MM.1S (cell line): Measurements from ENCODE around the gene LBH.

Experiments
- DNase-seq: peaks from one replicate; pipeline ENCODE4 v3.0.0-alpha.2; 2015
- H2AFZ ChIP-seq: fragments of 300-600 bp; sonication (generic); 2 replicates; pipeline ENCODE4 v1.6.0; 2016; ENCODE audit warnings: antibody characterized with exemption, low read length
- H3F3A ChIP-seq: fragments of 300-600 bp; sonication (generic); 2 replicates; pipeline ENCODE4 v1.6.1; 2016; ENCODE audit warnings: mild to moderate bottlenecking, antibody characterized with exemption, low read length, moderate library complexity, mixed read lengths; ENCODE audit not compliant: insufficient read depth
- H3K27ac ChIP-seq: fragments of 300-600 bp; sonication (generic); 2 replicates; pipeline ENCODE4 v1.5.1; 2016; ENCODE audit warnings: mild to moderate bottlenecking, low read length
- H3K27me3 ChIP-seq: fragments of 300-600 bp; sonication (generic); replicated peaks from 2 replicates; pipeline ENCODE4 v1.6.0; 2016; ENCODE audit warnings: low read length; ENCODE audit not compliant: insufficient read depth
- H3K36me3 ChIP-seq: fragments of 300-600 bp; sonication (generic); replicated peaks from 2 replicates; pipeline ENCODE4 v1.6.1; 2016; ENCODE audit warnings: mild to moderate bottlenecking, low read length, mixed read lengths; ENCODE audit not compliant: insufficient read depth
- H3K4me1 ChIP-seq: fragments of 300-600 bp; sonication (generic); 2 replicates; pipeline ENCODE4 v1.6.1; 2016; ENCODE audit warnings: low read length, mixed read lengths
- H3K4me2 ChIP-seq: fragments of 300-600 bp; sonication (generic); 2 replicates; pipeline ENCODE4 v1.6.0; 2016; ENCODE audit warnings: low read depth, low read length
- H3K4me3 ChIP-seq: fragments of 300-600 bp; sonication (generic); 2 replicates; pipeline ENCODE4 v1.5.1; 2016; ENCODE audit warnings: low read length, mixed read lengths
- H3K79me2 ChIP-seq: fragments of 300-600 bp; sonication (generic); 2 replicates; pipeline ENCODE4 v1.6.1; 2016; ENCODE audit warnings: mixed run types, low read length, mixed read lengths
- H3K9ac ChIP-seq: fragments of 300-600 bp; sonication (generic); 2 replicates; pipeline ENCODE4 v1.6.1; 2016; ENCODE audit warnings: low read length, mixed read lengths
- H3K9me2 ChIP-seq: fragments of 300-600 bp; sonication (generic); replicated peaks from 2 replicates; pipeline ENCODE4 v1.6.1; 2016; ENCODE audit warnings: mild to moderate bottlenecking, low read length, mixed read lengths; ENCODE audit not compliant: insufficient read depth
- H3K9me3 ChIP-seq: fragments of 300-600 bp; sonication (generic); replicated peaks from 2 replicates; pipeline ENCODE4 v1.6.1; 2016; ENCODE audit warnings: mild to moderate bottlenecking, low read length, mixed read lengths; ENCODE audit not compliant: insufficient read depth
- H4K20me1 ChIP-seq: fragments of 300-600 bp; sonication (generic); 2 replicates; pipeline ENCODE4 v1.6.1; 2016; ENCODE audit warnings: mild to moderate bottlenecking, low read length, moderate library complexity, mixed read lengths; ENCODE audit not compliant: insufficient read depth
- CTCF ChIP-seq: fragments of 300-600 bp; sonication (generic); IDR thresholded peaks from 2 replicates; pipeline ENCODE4 v1.5.1; 2016; ENCODE audit warnings: antibody characterized with exemption, low read length, mixed read lengths
- EZH2 ChIP-seq: fragments of 300-600 bp; sonication (generic); optimal IDR thresholded peaks from 2 replicates; pipeline ENCODE3; 2017; ENCODE audit warnings: low read depth, mild to moderate bottlenecking, antibody characterized with exemption, low read length, mixed read lengths
- EZH2phosphoT487 ChIP-seq: fragments of 300-600 bp; sonication (generic); IDR thresholded peaks from 2 replicates; pipeline ENCODE4 v1.6.1; 2018; ENCODE audit warnings: antibody characterized with exemption, low read length

Gene LBH

GRCh38 chr2:30265052-30266015 lies 34.0 kb downstream of the LBH start:
- H3K79me2 ChIP-seq = no peaks in the 10 kb centered on the region
- H3K4me2 ChIP-seq = no peak overlapping the region
- H4K20me1 ChIP-seq = no peaks in the 10 kb centered on the region
- H3K4me3 ChIP-seq = no peak overlapping the region
- no peaks in the 10 kb centered on the region for H3K27me3 ChIP-seq
- no peaks in the 10 kb centered on the region for H3K9me2 ChIP-seq
- H2AFZ ChIP-seq = no peak overlapping the region
- no peaks in the 10 kb centered on the region for H3K9me3 ChIP-seq
- H3K36me3 ChIP-seq = no peaks in the 10 kb centered on the region
- peaks cover 10% of the 10 kb centered on the region for H3K4me1 ChIP-seq
- no peak overlapping the region for H3K27ac ChIP-seq
- H3F3A ChIP-seq = no peaks in the 10 kb centered on the region
- H3K9ac ChIP-seq = no peak overlapping the region
- no peak for DNase-seq
- TF ChIP-seq CTCF (no peak), EZH2phosphoT487 (no peak), EZH2 (no peak)

GRCh38 chr2:30266051-30266621 lies 34.8 kb downstream of the LBH start:
- Histone ChIP-seq H3K9ac (no peak overlapping the region), H3F3A (no peaks in the 10 kb centered on the region), H3K9me2 (no peaks in the 10 kb centered on the region), H4K20me1 (no peaks in the 10 kb centered on the region), H3K79me2 (no peaks in the 10 kb centered on the region), H3K4me3 (no peak overlapping the region), H3K36me3 (no peaks in the 10 kb centered on the region), H3K9me3 (no peaks in the 10 kb centered on the region), H3K4me2 (no peak overlapping the region), H3K4me1 (peaks cover 10% of the 10 kb centered on the region), H3K27ac (no peak overlapping the region), H3K27me3 (no peaks in the 10 kb centered on the region), H2AFZ (no peak overlapping the region)
- TF ChIP-seq EZH2 (no peak), EZH2phosphoT487 (no peak), CTCF (no peak)
- no peak for DNase-seq

- no peaks in the 10 kb centered on the region for H3F3A ChIP-seq
- H3K9me2 ChIP-seq = no peaks in the 10 kb centered on the region
- no peaks in the 10 kb centered on the region for H3K27me3 ChIP-seq
- H2AFZ ChIP-seq = no peak overlapping the region
- no peaks in the 10 kb centered on the region for H3K9me3 ChIP-seq
- H3K4me2 ChIP-seq = no peak overlapping the region
- no peak overlapping the region for H3K9ac ChIP-seq
- H3K27ac ChIP-seq = no peak overlapping the region
- H3K36me3 ChIP-seq = no peaks in the 10 kb centered on the region
- TF ChIP-seq CTCF (no peak), EZH2phosphoT487 (no peak), EZH2 (no peak)
- DNase-seq = no peak
- H4K20me1 ChIP-seq = no peaks in the 10 kb centered on the region
- no peak overlapping the region for H3K4me3 ChIP-seq
- peaks cover 10% of the 10 kb centered on the region for H3K4me1 ChIP-seq
- no peaks in the 10 kb centered on the region for H3K79me2 ChIP-seq
Observed at GRCh38 chr2:30266705-30267104, 35.4 kb downstream of the LBH start.
